NCI-H82 (cell line): ENCODE results near the gene PPP5C.
"Not testable (repeated sequence)": the region's sequence is repeated elsewhere in the genome, so short reads cannot be mapped to it uniquely, and the experiment has no call there.

Experiments
- DNase-seq: peaks from one replicate; lab custom pipeline; 2025; lab: John Stamatoyannopoulos, UW

Gene PPP5C, protein sequence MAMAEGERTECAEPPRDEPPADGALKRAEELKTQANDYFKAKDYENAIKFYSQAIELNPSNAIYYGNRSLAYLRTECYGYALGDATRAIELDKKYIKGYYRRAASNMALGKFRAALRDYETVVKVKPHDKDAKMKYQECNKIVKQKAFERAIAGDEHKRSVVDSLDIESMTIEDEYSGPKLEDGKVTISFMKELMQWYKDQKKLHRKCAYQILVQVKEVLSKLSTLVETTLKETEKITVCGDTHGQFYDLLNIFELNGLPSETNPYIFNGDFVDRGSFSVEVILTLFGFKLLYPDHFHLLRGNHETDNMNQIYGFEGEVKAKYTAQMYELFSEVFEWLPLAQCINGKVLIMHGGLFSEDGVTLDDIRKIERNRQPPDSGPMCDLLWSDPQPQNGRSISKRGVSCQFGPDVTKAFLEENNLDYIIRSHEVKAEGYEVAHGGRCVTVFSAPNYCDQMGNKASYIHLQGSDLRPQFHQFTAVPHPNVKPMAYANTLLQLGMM

DNA sequence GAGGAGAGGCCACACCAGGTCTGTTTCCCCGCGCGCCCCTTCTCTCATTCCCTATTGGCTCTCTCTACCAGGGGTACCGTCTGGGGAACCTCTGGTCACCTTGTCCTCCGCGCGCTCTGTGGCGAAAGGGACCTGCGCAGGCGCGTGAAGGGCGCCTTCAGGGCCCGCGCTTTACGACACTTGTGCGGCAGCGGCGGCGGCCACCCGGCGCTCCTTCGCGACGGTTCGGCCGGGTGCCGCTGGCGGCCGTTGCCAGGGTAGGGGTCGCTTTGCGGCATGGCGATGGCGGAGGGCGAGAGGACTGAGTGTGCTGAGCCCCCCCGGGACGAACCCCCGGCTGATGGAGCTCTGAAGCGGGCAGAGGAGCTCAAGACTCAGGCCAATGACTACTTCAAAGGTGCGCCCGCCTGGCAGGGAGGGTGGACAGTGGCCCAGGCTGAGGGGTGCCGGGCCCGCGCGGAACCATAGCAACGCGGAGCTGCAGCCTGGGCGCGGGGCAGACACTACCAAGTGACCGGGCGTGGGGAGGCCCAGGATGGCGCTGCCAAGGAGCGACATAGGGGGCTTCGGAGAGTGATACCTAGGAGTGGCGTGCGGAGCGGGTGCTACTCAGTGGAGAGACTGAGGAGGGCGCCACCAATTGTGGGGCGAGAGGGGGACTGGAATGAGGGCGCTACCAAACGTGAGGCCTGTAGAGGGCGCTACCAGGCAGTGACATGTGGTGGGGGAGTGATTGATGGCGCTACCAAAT lies at the start of gene PPP5C:
Gene PPP5C, plus strand, starts transcription at position 267 of the 751 bp plus-strand sequence. Its CDS starts 10 bp downstream, at position 277.
- peak; percentile 98 for DNase-seq

- DNase-seq: peak; percentile 48
Observed at GRCh38 chr19:46297700-46298478, 49.0 kb upstream of the PPP5C start.

DNA sequence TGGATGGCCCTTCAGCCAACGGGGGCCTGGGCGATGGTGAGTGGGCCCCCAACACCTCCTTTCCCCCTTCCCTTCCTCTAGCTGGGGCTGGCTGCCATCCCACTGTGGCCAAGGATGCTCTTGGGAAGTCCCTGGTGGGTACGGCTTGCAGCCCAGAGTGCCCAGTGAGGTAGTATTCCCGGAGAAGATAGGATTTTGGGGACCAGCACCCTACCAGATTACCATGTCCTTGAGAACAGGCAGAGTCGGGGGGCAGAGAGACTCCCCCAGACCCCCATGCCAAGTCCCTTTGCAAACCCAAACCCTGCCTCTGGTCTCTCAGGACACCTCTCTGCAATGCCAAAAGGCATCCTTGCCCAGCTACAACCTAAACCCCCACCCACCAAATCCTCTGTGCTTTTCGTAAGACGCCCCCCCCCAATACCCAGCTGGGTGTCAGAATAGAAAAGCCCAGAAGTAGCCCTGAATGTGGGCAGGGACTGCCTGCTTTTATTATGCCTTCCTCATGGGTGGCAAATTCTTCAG lies 48.3 kb upstream of the PPP5C start:
- peak; percentile 63 for DNase-seq

- DNase-seq: peak; percentile 81
Observed at GRCh38 chr19:46299004-46299509, 47.8 kb upstream of the PPP5C start.

DNA sequence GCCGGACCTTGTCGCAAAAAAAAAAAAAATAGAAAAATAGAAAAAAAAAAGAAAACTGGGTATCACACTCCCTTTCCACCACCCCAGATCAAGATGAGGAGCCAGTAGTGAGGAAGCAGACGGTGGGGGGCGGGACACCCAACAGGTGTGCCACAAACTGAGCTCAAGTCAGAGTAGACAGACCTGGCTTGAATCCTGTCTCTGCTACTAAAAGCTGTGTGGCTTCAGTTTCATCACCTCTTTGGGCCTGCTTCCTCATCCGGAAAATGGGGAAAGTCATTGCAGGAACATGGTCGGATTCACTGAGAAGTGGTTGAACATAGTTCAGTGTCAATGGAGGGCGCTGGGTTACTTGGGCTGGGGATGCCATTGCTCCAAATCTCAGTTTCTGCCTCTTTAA lies 47.2 kb upstream of the PPP5C start:
- DNase-seq: no peak

DNA sequence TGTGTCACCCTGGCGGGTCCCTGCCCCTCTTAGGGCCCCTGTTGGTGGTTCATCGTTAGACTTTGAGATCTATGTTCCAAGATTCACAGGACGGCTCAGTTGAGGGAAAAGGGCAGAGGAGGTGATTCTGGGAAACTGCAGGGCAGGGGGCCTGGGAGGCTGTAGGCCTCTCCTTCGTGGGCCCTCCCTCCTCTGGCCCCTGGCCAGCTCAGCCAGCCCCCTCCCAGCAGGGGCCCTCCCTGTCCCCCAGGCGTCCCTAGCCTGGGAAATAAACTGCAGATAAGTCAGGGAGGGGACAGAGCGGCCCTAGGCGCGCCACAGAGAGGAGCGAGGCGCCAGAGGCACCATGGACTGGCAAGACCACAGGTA lies 43.6 kb upstream of the PPP5C start:
- no peak for DNase-seq

GRCh38 chr19:46303691-46304397 lies 43.0 kb upstream of the PPP5C start:
- no peak for DNase-seq

GRCh38 chr19:46306501-46306900 lies 40.4 kb upstream of the PPP5C start:
- no peak for DNase-seq

- no peak for DNase-seq
Observed at GRCh38 chr19:46308510-46308909, 38.4 kb upstream of the PPP5C start.

- DNase-seq: no peak
Observed at GRCh38 chr19:46309056-46309455, 37.8 kb upstream of the PPP5C start.

GRCh38 chr19:46311444-46311843 lies 35.4 kb upstream of the PPP5C start:
- DNase-seq: no peak

GRCh38 chr19:46313540-46314469 lies 33.1 kb upstream of the PPP5C start:
- DNase-seq: not testable (repeated sequence)

GRCh38 chr19:46317339-46317738 lies 29.5 kb upstream of the PPP5C start:
- DNase-seq: no peak

DNA sequence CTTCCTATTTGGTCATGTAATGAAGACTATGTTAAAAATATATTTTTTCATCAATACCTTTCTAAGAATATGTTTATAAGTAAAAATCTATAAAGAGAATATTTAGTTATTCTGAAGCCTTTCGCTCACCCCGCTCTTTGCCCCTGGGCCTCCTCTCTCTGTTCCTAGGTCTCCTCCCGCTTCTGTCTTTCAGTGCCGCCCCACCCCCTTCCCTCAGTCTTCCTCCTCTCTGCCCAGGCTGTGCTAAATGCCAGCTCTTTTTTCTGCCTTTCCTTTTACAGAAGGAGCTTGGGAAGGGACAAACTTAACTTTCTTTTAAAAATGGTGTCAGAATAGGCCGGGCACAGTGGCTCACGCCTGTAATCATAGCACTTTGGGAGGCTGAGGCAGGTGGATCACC lies 27.3 kb upstream of the PPP5C start:
- DNase-seq: no peak

- no peak for DNase-seq
Observed at GRCh38 chr19:46320559-46320958, 26.3 kb upstream of the PPP5C start.

- DNase-seq: no peak
Observed at GRCh38 chr19:46321653-46322052, 25.2 kb upstream of the PPP5C start.

- not testable (repeated sequence) for DNase-seq
Observed at GRCh38 chr19:46323227-46323626, 23.7 kb upstream of the PPP5C start.

- DNase-seq: no peak
Observed at GRCh38 chr19:46324277-46324676, 22.6 kb upstream of the PPP5C start.

GRCh38 chr19:46326608-46327007 lies 20.3 kb upstream of the PPP5C start:
- DNase-seq: no peak

GRCh38 chr19:46328079-46328478 lies 18.8 kb upstream of the PPP5C start:
- no peak for DNase-seq
